Measurements from ENCODE around the gene GAREM1.

- TF ChIP-seq POLR2A (IDR thresholded peaks at IDR 0.05; ENCODE audit: control extremely low read depth in 1 of 2, low read depth in 2 of 2, low read length in 2 of 2): no peak
- no peak for TF ChIP-seq POLR2AphosphoS5 (IDR thresholded peaks at IDR 0.05; ENCODE audit: low read depth, low read length)
- TF ChIP-seq EP300 (IDR thresholded peaks at IDR 0.05; ENCODE audit: borderline replicate concordance in 1 of 2, low read depth in 2 of 2, low read length in 2 of 2): no peak
- no peak for TF ChIP-seq ZNF274 (IDR thresholded peaks at IDR 0.05; ENCODE audit: borderline replicate concordance, extremely low read depth, low read length)
Observed at GRCh38 chr18:32380559-32380958, 90.1 kb downstream of the GAREM1 start.

Measured in H1 (cell line).